ENCODE results near the gene ZNF316.

DNA sequence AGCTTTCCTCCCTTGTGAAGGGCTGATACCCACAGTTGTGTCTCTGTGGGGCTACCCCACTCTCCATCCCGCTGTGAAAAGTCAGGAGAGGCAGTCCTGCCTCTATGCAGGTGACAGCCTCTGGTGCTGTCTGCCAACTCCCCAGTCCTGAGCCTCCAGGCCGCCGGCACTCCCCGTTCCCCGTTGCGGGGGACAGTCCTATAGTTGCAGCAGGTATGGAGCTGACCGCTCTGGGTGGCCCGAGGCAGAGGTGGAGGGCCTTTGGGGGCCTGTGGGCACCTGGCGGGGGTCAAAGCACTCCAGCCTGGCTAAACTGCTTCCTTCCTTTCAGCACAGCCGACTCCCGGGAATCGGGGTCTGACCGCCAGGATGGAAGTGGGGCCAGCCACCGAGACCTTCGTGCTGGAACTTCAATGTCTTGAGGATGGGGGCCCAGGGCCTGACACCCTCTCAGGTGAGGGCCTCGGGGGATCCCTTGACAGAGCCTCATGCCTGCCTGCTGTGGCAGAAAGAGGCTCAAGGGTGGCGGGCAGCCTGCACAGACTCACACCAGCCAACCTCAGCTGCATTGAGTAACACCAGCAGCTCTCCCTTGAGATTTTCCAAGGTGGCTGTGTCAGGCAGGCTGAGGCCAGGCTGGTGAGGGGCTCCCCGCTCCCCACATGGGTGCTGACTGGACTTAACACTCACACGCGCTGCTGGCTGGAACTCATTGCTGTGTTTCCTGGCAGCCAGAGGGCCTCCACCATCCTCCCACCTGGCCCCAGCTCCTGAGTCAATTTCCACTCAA is 20.1 kb upstream of the ZNF316 start:
- TF ChIP-seq EZH2 (IDR thresholded peaks at IDR 0.05; ENCODE audit: low read length, missing control alignments), result no peak
- TF ChIP-seq, protein P1, sequence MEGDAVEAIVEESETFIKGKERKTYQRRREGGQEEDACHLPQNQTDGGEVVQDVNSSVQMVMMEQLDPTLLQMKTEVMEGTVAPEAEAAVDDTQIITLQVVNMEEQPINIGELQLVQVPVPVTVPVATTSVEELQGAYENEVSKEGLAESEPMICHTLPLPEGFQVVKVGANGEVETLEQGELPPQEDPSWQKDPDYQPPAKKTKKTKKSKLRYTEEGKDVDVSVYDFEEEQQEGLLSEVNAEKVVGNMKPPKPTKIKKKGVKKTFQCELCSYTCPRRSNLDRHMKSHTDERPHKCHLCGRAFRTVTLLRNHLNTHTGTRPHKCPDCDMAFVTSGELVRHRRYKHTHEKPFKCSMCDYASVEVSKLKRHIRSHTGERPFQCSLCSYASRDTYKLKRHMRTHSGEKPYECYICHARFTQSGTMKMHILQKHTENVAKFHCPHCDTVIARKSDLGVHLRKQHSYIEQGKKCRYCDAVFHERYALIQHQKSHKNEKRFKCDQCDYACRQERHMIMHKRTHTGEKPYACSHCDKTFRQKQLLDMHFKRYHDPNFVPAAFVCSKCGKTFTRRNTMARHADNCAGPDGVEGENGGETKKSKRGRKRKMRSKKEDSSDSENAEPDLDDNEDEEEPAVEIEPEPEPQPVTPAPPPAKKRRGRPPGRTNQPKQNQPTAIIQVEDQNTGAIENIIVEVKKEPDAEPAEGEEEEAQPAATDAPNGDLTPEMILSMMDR (conservative IDR thresholded peaks at IDR 0.05 in 1 of 2, IDR thresholded peaks at IDR 0.05 in 1 of 2; ENCODE audit: low read depth in 1 of 2, low read length in 2 of 2), result no peak

Measured in fibroblast of lung (primary cell).